K562 (cell line): Measurements from ENCODE around the gene SUMF1. TPM values are rescaled to one million over a fixed set of nuclear protein-coding genes. Genes with fewer than 3 reads are reported as not detected.

Experiments used
- ARID1B ChIP-seq: fragments of 450-650 bp; IDR thresholded peaks from 2 replicates; pipeline ENCODE4 v1.6.1; 2016; ENCODE audit warnings: antibody characterized with exemption, mild to moderate bottlenecking, inconsistent platforms
- BDP1 ChIP-seq: IDR thresholded peaks from 3 replicates; pipeline ENCODE4 v1.6.1; 2011; ENCODE audit not compliant: insufficient read length, insufficient read depth
- ID3 ChIP-seq, 2 experiments: fragments of 250-450 bp in 1 of 2; fragments of 450-650 bp in 1 of 2; sonication (Bioruptor Pico) in 1 of 2; IDR thresholded peaks; 2 replicates each; pipeline versions ENCODE4 v1.6.1 to v1.8.0; 2016 to 2021; ENCODE audit warnings: mild to moderate bottlenecking in 2 of 2, moderate library complexity in 2 of 2, missing compliant biosample characterization in 1 of 2, missing genetic modification characterization in 1 of 2
- MAFK ChIP-seq: IDR thresholded peaks from 2 replicates; pipeline ENCODE4 v1.6.1; 2011; ENCODE audit warnings: low read length, improper control_type of control experiment
- NFE2L1 ChIP-seq: fragments of 450-650 bp; IDR thresholded peaks from 2 replicates; pipeline ENCODE4 v1.6.1; 2016; ENCODE audit warnings: missing genetic modification characterization, low read depth, mild to moderate bottlenecking, missing compliant biosample characterization, moderate library complexity, borderline replicate concordance
- POLR2AphosphoS5 ChIP-seq: IDR thresholded peaks from 2 replicates; pipeline ENCODE4 v1.6.1; 2011; ENCODE audit warnings: mild to moderate bottlenecking, low read depth, low read length, moderate library complexity; ENCODE audit not compliant: control insufficient read depth, insufficient read depth
- ZBTB11 ChIP-seq, 3 experiments: fragments of 200-800 bp in 1 of 3; fragments of 250-450 bp in 1 of 3; fragments of 450-650 bp in 1 of 3; sonication (Bioruptor Pico) in 1 of 3; sonication (Bioruptor generic) in 1 of 3; formaldehyde crosslinking in 1 of 3; IDR thresholded peaks; 2 replicates each; pipeline versions ENCODE4 v1.6.1 to v1.8.0; 2016 to 2022; ENCODE audit warnings: mild to moderate bottlenecking in 2 of 3, missing genetic modification characterization in 2 of 3, missing compliant biosample characterization in 1 of 3, moderate library complexity in 1 of 3
- ZNF717 ChIP-seq: fragments of 250-450 bp; sonication (Bioruptor Pico); IDR thresholded peaks from 2 replicates; pipeline ENCODE4 v1.5.0; 2021
- polyA plus RNA-seq, 8 experiments: library from polyadenylated mRNA; depleted of rRNA in 4 of 8; stranded (reverse) in 5 of 8; unstranded in 3 of 8; fragments of >200 nt; fragmentation: Nextera tagmentation in 2 of 8; fragmentation: Illumina TruSeq in 1 of 8; extraction: Ambion mirVana in 2 of 8; extraction: Trizol in 1 of 8; gene quantifications; 2 replicates each; pipeline versions ENCODE4 v1.2.1 to v1.2.3, GENCODE V29; 2011 to 2014; ENCODE audit warnings: inconsistent platforms in 1 of 8, missing spikeins in 1 of 8
- total RNA-seq, 7 experiments: library from RNA; depleted of rRNA in 6 of 7; stranded (reverse); fragments of >200 nt in 6 of 7; fragmentation: Illumina TruSeq in 2 of 7; extraction: Trizol in 2 of 7; gene quantifications; 2 replicates each; pipeline versions ENCODE4 v1.2.1 to v1.2.3, GENCODE V29; 2011 to 2021; ENCODE audit warnings: low replicate concordance in 1 of 7

Gene SUMF1
- total and polyA plus RNA-seq, 9 of the 15 experiments (the other 6 are each of a cell fraction or from before 2014, with no cell fraction given) = 1.3 to 7.4 (median 4.2) TPM

GRCh38 chr3:4461468-4462090 is 5.5 kb downstream of the SUMF1 start (continued):
- TF ChIP-seq ZBTB11 (CRISPR knock-in tag; IDR thresholded peaks at IDR 0.05) = no peak
- peak; percentile 23; the same call in 1 of the 2 replicates for TF ChIP-seq ARID1B
- no peak for TF ChIP-seq POLR2AphosphoS5
- no peak for TF ChIP-seq BDP1
- no peak for TF ChIP-seq ID3 (CRISPR knock-in tag; IDR thresholded peaks at IDR 0.05)
- TF ChIP-seq ID3 (tag; IDR thresholded peaks at IDR 0.05) = no peak
- TF ChIP-seq MAFK = no peak
- TF ChIP-seq ZNF717 (CRISPR knock-in tag) = no peak
- TF ChIP-seq NFE2L1 (tag) = no peak
